SK-N-SH treated with all-trans-retinoic acid at 6 μM for 48 hours (cell line): Measurements from ENCODE around the gene TPPP.

Experiments
- OSR1 ChIP-seq: fragments of 250-450 bp; sonication (Bioruptor Pico); IDR thresholded peaks from 2 replicates; pipeline ENCODE4 v1.8.0; 2022; ENCODE audit warnings: moderate library complexity, mild to moderate bottlenecking, inconsistent platforms
- TSHZ2 ChIP-seq: fragments of 250-450 bp; sonication (Bioruptor Pico); IDR thresholded peaks from 2 replicates; pipeline ENCODE4 v1.5.0; 2020; ENCODE audit warnings: mild to moderate bottlenecking, moderate library complexity
- ZC3H10 ChIP-seq: fragments of 250-450 bp; sonication (Bioruptor Pico); IDR thresholded peaks from 2 replicates; pipeline ENCODE4 v1.5.1; 2021; ENCODE audit warnings: mild to moderate bottlenecking, moderate library complexity
- ZNF565 ChIP-seq: fragments of 450-650 bp; formaldehyde crosslinking; conservative IDR thresholded peaks from 2 replicates; pipeline ENCODE4 v1.5.0; 2020; ENCODE audit warnings: low read depth, mild to moderate bottlenecking, moderate library complexity

GRCh38 chr5:669842-670395, 23.2 kb downstream of the TPPP start:
- TF ChIP-seq ZC3H10 (no peak), TSHZ2 (CRISPR knock-in tag) (no peak), OSR1 (CRISPR knock-in tag) (no peak), ZNF565 (CRISPR knock-in tag) (no peak)
